H7 (cell line): ENCODE data around the gene SLC6A11. TPM values are rescaled to one million over a fixed set of nuclear protein-coding genes. Genes with fewer than 3 reads are reported as not detected.

Source experiments
- DNase-seq: peaks from one replicate; pipeline ENCODE4 v3.0.0; 2012
- H3K27me3 ChIP-seq: 2 replicates; pipeline ENCODE4 v1.6.0; 2011; ENCODE audit warnings: mild to moderate bottlenecking, low read length; ENCODE audit not compliant: control insufficient read depth, insufficient read depth
- H3K36me3 ChIP-seq: replicated peaks from 2 replicates; pipeline ENCODE4 v1.5.1; 2011; ENCODE audit warnings: low read length; ENCODE audit not compliant: control insufficient read depth, insufficient read depth
- H3K4me3 ChIP-seq: 2 replicates; pipeline ENCODE4 v1.5.1; 2011; ENCODE audit warnings: low read depth, mild to moderate bottlenecking, control low read depth, low read length, moderate library complexity; ENCODE audit not compliant: insufficient read depth
- total RNA-seq: library from RNA; depleted of rRNA; stranded (reverse); fragments of >200 nt; shearing (Covaris generic); gene quantifications from 2 replicates; pipeline ENCODE4 v1.2.3, GENCODE V29; 2014

SLC6A11 gene
- total RNA-seq, 1 experiment from 2014 or later, result 0.24 TPM

- Histone ChIP-seq H3K27me3 (no peaks in the 10 kb centered on the region; the same call in 1 of the 2 replicates), H3K4me3 (no peak overlapping the region), H3K36me3 (no peaks in the 10 kb centered on the region)
- DNase-seq, result no peak
These were observed 23.1 kb downstream of the SLC6A11 start for GRCh38 chr3:10839167-10839566.

- no peak for DNase-seq
- H3K4me3 ChIP-seq, result no peak overlapping the region
- no peaks in the 10 kb centered on the region for H3K36me3 ChIP-seq
- no peaks in the 10 kb centered on the region; the same call in 1 of the 2 replicates for H3K27me3 ChIP-seq
These were observed 25.1 kb downstream of the SLC6A11 start for GRCh38 chr3:10841100-10841499.

GRCh38 chr3:10843378-10843777 is 27.4 kb downstream of the SLC6A11 start:
- no peak for DNase-seq
- H3K4me3 ChIP-seq, result no peak overlapping the region
- no peaks in the 10 kb centered on the region; the same call in 1 of the 2 replicates for H3K27me3 ChIP-seq
- no peaks in the 10 kb centered on the region for H3K36me3 ChIP-seq

GRCh38 chr3:10845001-10845761 is 29.2 kb downstream of the SLC6A11 start:
- Histone ChIP-seq H3K36me3 (no peaks in the 10 kb centered on the region), H3K4me3 (no peak overlapping the region), H3K27me3 (no peaks in the 10 kb centered on the region; the same call in 1 of the 2 replicates)
- no peak for DNase-seq

- no peaks in the 10 kb centered on the region; the same call in 1 of the 2 replicates for H3K27me3 ChIP-seq
- no peaks in the 10 kb centered on the region for H3K36me3 ChIP-seq
- DNase-seq, result no peak
- no peak overlapping the region for H3K4me3 ChIP-seq
These were observed 30.0 kb downstream of the SLC6A11 start for GRCh38 chr3:10845839-10846656.

- no peak overlapping the region for H3K4me3 ChIP-seq
- H3K27me3 ChIP-seq, result no peaks in the 10 kb centered on the region; the same call in 1 of the 2 replicates
- H3K36me3 ChIP-seq, result no peaks in the 10 kb centered on the region
- DNase-seq, result no peak
These were observed 30.6 kb downstream of the SLC6A11 start for GRCh38 chr3:10846657-10846975.

- Histone ChIP-seq H3K27me3 (no peaks in the 10 kb centered on the region), H3K4me3 (no peak overlapping the region), H3K36me3 (no peaks in the 10 kb centered on the region)
- DNase-seq, result no peak
These were observed 32.2 kb downstream of the SLC6A11 start for GRCh38 chr3:10848261-10848660.

GRCh38 chr3:10852066-10852808 is 36.2 kb downstream of the SLC6A11 start:
- no peak overlapping the region for H3K4me3 ChIP-seq
- DNase-seq, result no peak

GRCh38 chr3:10855083-10855870 is 39.2 kb downstream of the SLC6A11 start:
- DNase-seq, result no peak
- Histone ChIP-seq H3K27me3 (no peaks in the 10 kb centered on the region), H3K4me3 (no peak overlapping the region), H3K36me3 (no peaks in the 10 kb centered on the region)

More at GRCh38 chr3:10852066-10852808, 36.2 kb downstream of the SLC6A11 start:
- Histone ChIP-seq H3K27me3 (no peaks in the 10 kb centered on the region), H3K36me3 (no peaks in the 10 kb centered on the region)

GRCh38 chr3:10855871-10856662 is 40.0 kb downstream of the SLC6A11 start:
- Histone ChIP-seq H3K27me3 (peaks cover 1% of the 10 kb centered on the region; the same call in 1 of the 2 replicates), H3K36me3 (no peaks in the 10 kb centered on the region), H3K4me3 (no peak overlapping the region)
- DNase-seq, result peak; percentile 65

- no peak overlapping the region for H3K4me3 ChIP-seq
- no peak for DNase-seq
- peaks cover 1% of the 10 kb centered on the region; the same call in 1 of the 2 replicates for H3K27me3 ChIP-seq
- H3K36me3 ChIP-seq, result no peaks in the 10 kb centered on the region
These were observed 41.2 kb downstream of the SLC6A11 start for GRCh38 chr3:10857235-10857634.

- no peaks in the 10 kb centered on the region for H3K36me3 ChIP-seq
- H3K4me3 ChIP-seq, result no peak overlapping the region
- DNase-seq, result no peak
- peaks cover 1% of the 10 kb centered on the region; the same call in 1 of the 2 replicates for H3K27me3 ChIP-seq
These were observed 42.1 kb downstream of the SLC6A11 start for GRCh38 chr3:10858091-10858490.

- no peak overlapping the region for H3K4me3 ChIP-seq
- H3K27me3 ChIP-seq, result peaks cover 18% of the 10 kb centered on the region
- DNase-seq, result peak; percentile 59
- no peaks in the 10 kb centered on the region for H3K36me3 ChIP-seq
These were observed 51.4 kb downstream of the SLC6A11 start for GRCh38 chr3:10867384-10867783.
